Stimulated activated CD8-positive, alpha-beta memory T cell treated with anti-CD3 and anti-CD28 coated beads, Interleukin-7, amount 100 ng/mL, for 4 hours (primary cell): ENCODE data around the gene RSAD2.

Source experiments
- DNase-seq, 2 donors: peaks; one replicate each; pipeline ENCODE4 v3.0.0-alpha.2; 2020; ENCODE audit warnings: low read depth in 2 of 2

Gene RSAD2

DNA sequence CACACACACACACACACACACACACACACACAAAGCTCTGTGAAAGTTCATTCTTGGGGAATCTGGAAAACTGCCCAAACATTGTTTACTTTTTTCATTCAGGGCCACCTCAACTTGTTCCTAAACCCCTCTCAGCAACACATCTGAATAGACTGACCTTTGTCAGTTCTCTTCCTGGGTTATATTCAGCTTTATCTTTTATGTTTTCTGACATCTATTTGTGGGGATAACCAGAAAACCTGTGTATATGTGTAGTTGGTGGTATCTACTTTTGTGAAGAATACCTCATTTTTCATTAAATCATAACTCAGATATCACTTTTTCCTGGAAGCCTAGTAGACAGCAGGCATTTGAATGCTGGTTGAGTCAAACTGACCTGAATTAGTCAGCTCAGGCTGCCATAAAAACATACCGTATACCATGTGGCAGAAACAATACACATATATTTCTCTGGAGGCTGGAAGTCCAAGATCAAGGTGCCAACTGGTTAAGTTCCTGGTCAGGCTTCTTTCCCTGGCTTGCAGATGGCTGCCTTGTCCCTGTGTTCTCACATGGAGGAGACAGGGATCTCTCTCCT lies 28.7 kb downstream of the RSAD2 start:
- DNase-seq, result no peak

DNA sequence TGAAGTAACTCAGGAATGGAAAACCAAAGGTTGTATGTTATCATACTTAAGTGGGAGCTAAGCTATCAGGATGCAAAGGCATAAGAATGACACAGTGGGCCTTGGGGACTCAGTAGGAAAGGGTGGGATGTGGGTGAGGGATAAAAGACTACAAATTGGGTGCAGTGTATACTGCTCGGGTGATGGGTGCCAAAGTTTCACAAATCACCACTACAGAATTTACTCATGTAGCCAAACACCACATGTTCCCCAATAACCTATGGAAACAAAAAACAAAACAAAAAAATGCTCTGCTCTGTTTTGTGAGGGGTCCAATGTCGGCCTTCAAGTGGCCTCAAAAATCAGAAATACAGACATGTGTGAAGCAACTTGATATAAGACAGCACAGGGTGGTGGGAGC lies 30.7 kb downstream of the RSAD2 start:
- no peak for DNase-seq

DNA sequence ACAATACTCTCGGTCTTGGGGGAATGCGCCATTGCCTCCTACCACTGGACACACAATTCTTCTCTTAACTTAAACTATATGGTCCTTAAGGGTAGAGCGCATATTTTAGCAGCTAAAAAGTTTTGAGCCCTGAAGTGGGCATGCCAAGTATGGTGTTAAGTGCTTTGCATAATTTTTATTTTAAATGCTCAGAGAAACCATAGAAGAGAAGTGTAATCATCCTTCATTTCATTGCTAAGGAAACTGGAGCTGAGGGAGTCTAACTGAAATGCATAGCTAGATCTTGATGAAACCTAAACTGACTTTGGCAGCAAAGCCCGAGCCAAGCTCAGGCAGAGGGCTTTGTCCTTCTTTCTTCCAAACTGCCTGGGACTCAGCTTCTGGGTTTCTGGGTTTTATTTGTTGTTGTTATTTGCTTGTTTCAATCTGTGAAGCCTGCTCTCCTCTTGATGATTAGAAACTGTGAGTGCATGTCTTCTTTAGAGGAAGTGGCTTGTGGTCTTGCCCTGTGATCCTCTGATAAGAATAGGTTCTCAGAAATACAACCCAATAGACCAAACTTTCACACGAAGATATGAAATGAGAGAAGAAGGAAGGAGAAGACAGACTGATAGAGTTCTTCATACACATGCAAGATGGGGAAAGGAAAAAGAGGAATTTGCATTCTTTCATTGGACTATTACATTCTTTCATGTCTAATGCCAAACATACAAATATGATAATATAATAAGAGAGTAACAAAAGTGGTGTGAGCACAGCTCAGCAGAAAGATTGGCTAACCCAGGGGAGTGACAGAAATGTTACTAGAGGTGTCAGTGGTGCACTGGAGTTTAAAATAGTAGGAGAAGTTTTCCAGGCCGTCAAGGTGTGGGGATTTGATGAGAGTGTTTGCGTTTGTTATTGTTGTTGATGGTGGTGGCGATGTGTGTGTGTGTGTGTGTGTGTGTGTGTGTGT lies 32.1 kb downstream of the RSAD2 start:
- no peak for DNase-seq

DNA sequence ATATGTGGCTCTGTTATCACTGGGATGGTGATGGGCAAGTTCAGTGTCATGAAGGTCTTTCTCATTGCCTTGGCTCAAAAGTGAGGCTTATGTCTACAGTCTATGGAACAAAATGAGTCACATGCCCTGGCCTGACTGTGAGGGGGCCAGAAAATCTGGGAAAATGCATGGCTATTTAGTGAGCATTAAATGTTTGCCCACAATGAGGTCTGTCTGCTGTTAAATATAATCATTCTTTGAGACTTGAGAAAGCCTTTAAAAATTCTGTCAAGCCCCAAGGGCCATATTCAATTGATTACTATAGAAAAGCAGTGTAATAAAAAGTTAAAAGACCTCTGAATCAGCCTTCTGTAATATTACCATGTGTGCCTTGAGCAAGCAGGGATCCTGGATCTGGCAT lies 34.1 kb downstream of the RSAD2 start:
- DNase-seq, result no peak

DNA sequence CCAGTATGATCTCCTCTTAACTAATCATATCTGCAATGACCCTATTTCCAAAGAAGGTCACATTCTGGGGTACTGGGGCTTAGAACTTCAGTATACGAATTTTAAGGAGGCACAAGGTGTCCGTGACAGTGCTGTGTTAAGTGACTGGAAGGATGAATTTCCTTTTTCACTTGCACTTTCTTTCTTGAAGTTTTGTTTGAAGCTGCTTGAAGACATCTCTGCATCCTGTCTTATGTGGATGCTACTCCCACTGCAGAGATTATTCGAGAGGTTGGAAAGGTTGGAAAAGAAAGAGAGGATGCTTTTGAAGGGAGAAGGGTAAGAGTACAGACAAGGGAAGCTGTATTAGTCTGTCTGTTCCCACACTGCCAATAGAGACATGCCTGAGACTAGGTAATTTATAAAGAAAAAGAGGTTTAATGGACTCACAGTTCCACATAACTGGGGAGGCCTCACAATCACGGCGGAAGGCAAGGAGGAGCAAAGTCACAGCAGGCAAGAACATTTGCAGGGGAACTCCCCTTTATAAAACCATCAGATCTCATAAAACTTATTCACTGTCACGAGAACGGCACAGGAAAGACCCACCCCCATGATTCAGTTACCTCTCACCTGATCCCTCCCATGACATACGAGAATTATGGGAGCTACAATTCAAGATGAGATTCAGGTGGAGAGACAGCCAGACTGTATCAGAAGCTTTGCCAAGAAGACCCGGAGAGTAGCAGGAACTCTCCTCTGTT lies 36.0 kb downstream of the RSAD2 start:
- peak; percentile 30 to 44 for DNase-seq

DNA sequence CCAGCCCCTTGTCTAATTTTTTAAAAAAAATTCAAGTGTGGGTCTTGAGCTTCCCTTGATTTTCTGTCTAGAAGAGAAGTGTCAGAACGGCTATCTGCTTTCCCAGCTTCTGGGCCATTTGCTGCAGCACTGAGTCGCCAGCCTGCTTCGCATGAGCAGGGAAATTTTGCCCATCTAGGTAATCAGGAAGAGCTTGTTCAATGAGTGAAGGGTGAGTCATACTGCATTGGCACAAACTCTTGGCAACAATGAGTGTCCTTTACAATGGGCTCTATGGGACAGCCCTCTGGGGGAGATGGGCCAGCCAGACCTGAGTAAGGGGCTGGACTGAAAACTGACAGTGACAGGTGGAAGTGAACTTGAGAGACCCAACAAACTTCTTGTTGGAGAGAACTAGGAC lies 37.3 kb downstream of the RSAD2 start:
- DNase-seq, result no peak

DNA sequence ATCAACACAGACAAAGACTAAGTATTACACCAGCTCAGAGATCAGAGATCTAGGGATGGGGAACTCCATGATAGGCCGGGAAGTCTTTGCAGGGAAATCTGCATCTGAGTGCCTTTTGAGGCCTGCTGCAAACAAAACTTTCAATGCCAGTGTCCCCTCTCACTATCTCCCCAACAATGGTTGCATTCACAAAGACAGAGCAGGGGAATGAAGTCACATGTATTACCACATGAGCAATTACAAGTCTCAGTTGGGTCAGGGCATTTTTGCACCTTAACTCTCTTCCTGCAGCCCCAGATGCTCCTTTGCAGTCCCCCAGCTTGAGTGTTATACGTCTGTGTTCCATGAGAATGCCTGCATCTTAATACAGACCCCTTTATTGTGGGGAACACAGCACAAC lies 37.8 kb downstream of the RSAD2 start:
- DNase-seq, result no peak

DNA sequence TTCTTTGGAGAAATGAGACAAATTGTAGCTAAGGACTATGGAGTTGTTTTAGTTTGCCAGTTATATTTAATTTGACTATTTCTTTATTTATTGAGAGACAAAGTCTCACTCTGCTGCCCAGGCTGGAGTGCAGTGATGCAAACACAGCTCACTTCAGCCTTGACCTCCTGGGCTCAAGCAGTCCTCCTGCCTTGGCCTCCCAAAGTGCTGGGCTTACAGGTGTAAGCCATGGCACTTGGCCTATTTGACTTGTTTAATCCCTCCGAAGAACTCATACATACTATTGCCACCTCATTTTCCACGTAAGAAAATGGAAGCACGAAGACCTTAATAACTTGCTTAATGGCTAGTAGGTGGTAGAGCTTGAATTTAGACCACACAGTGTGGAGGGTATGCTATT lies 38.6 kb downstream of the RSAD2 start:
- DNase-seq, result no peak

DNA sequence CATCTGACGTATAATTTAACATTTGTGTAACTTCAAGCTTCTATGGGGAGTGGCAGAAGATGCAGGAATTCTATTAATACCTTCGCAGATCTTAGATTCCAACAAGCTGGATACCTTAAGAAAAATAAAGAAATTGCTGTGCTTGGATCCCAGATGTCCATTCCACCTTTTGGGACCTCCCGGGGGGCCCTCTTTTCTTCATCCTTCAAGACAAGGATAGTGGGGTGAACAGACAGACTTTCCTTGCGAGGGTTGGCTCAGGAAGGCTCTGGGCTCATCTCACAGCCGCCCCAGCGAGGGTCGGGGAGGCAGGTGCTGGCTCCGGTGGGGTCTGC lies 39.1 kb downstream of the RSAD2 start:
- no peak for DNase-seq

DNA sequence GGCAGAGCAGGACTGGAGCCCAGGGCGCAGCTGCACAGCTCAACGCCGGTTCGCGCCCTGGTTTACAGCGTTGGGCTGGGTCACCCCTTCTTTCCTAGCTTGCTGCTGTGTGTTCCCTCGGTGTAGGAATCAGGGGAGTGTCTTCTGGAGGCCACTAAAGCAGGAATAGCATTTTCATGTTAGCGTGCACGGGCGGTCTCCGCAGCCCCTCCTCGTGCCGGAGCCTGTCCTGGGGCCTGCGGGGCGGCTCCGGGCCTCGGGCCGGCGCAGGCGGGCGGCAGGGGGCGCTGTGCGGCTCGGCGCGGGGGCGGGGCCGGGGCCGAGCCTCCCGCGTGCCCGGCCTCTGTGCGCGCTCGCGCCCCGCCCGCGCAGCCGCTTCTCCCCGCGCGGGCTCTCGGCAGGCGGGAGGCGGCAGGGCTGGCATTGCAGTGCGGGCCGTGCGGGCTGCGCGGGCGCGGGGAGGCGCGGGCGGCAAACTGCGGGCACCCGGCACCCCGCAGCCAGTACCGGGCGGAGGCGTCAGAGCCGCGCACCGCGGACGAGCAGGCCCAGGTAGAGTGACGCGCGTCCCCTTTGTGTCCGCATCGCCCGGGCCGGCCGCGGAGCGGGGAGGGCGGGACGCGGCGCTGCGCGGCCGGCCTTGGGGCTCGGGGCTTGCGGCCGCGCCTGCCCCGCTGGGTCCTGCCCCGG lies 39.6 kb downstream of the RSAD2 start, which contains the start of gene RNF144A:
TSS of gene RNF144A (plus strand) at position 342 of the 690 bp plus-strand sequence. CDS start 79,515 bp downstream, outside the sequence.
- DNase-seq, result peak; percentile 20 to 70

DNA sequence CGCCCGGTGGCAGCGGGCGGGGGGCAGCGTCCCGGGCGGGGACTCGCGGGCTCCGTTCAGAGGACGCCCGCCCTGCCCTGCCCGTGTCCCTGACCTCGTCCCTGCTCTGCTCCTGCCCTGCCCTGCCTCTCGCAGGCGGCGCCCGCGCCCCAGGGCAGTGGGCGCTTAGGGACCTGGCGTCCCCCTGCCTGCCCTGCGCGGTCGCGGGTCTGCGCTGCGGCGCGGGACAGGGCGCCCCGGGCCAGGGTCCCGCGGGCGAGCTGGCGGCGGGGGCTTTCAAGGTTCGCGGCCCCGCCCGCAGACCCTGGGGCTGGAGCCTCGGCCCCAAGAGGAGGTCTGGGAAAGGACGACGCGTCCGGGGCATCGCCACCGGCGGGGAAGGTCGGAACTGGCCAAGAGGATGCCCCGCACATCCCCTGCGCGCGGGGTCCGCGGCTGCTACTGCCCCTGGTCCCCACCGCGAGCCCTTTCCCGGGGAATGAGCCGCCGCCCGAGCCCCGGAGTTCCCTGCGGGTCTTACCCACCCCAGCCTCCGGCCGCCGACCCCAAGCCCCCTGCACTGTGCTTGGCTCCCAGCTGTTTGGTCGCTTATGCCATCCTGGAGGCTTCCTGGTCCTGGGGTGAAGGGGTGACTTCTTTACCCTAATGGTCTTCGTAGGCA lies 40.3 kb downstream of the RSAD2 start:
- DNase-seq, result no peak

DNA sequence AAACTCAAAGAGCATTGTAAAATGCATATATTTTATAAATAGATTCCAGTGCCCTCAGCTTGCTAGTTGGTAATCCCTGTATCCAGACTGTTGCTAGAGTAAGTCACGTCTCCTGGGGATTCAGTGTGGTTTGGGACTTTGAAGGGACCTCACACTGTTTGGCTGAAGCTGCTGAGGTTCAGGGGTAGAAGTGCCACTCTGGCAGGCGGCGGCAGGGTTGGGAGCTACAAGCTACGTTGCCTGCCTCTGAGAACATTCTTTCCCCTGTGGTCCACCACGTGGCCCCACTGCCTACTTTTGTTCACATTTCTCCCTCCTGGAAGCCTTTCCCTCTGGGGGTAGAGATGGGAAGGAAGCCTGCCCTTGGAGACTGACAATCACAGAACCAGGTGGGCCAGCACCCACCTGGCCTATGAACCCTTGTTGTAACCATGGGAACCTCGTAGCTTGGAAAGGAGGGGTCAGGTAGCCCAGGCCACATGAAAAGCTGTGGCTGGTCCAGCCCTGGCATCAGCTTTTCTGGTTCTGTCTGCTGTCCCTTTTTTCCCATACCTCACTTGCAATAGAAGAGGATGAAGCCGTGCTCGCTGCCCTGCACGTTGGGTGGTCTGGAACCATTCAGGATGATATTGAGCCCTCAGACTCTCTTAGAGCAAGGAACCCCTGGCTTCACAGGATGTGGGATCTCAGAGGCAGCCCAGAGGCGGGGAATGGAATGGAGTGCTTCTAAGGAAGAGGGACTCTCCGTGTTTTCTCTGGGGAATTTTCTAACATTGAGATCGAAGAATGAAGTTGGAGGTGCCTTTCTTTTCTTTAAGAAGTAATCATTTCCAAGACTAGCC lies 42.5 kb downstream of the RSAD2 start:
- no peak for DNase-seq

DNA sequence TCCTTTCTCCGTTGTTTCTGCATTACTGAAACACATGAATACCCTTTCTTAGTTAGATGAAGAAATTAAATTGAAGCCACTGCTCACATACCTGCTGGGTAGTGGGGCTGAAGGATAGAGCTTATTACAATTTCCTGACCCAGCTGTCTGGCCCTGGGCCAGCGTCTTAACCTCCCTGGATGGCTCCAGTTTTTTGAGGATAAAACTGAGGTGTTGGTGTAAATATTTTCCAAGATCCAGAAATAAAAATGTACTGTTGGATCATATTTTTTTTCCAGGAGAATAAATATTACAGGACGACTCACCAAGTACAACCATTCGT lies 43.1 kb downstream of the RSAD2 start:
- no peak for DNase-seq

DNA sequence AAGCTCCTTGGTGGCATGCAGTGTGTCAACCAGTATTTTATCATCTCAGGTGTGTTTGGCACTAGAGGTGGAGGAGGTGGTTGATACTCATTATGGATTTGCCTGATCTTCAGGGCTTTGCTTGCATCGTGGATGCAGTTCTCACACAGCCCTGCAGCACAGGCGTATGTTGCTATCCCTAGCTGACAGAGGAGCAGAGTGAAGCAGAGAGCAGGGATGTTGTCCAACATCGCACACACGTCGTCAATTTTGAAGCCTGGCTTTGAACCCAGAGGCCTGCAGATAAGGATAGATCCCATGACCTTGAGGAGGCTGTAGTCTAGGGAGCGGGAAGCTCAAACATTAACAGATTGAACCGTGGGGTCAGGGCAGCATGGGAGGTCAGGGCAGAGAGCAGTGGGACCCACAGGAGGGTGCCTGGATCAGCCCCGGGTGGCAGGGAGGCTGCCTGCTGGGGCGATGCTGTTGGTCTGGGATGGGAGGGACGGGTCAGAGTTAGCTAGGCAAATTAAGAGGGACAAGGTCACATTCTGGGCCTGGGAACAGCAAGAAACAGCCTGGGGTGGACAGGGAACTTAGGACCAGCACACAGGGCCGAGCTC lies 43.8 kb downstream of the RSAD2 start:
- no peak for DNase-seq

DNA sequence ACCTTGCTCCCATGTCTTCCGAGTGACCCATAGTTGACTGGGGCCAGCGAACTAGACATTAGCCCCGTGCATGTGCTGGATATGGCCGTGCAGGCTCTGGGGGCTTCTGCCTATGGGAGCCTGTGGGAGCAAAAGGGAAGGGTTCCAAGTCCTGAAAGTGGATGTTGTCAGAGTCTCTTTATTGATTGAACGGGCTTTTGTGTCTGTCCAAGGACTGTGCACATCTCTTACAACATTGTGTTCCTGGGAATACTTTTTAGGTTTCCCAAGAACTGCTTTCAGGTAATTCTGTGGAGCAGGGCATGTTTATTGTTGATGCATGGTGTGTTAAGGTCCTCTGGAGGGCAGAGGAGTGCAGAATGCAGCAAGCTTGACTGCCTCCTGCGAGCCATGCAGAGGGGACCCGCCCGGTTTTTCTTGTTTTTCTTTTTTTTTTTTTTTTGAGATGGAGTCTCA lies 44.7 kb downstream of the RSAD2 start:
- DNase-seq, result no peak

DNA sequence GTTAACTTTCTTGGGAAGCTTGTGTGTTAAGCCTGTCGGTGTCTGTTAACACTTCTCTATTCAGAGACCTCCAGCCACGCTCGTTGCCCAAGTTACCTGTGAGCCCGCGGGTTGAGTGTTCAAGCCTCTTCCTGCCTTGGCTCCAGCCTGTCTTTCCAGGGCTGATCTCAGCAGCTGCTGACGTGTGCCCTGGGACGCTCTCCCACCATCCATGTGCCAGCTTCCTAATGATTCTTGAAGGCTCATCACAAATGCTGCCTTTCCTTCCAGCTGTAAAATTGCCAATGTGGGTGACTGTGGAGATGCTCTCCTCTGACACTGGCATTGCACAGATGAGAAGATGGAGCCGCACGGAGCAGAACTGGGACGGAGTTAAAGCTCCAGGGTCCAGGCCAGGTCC lies 45.7 kb downstream of the RSAD2 start:
- DNase-seq, result no peak

DNA sequence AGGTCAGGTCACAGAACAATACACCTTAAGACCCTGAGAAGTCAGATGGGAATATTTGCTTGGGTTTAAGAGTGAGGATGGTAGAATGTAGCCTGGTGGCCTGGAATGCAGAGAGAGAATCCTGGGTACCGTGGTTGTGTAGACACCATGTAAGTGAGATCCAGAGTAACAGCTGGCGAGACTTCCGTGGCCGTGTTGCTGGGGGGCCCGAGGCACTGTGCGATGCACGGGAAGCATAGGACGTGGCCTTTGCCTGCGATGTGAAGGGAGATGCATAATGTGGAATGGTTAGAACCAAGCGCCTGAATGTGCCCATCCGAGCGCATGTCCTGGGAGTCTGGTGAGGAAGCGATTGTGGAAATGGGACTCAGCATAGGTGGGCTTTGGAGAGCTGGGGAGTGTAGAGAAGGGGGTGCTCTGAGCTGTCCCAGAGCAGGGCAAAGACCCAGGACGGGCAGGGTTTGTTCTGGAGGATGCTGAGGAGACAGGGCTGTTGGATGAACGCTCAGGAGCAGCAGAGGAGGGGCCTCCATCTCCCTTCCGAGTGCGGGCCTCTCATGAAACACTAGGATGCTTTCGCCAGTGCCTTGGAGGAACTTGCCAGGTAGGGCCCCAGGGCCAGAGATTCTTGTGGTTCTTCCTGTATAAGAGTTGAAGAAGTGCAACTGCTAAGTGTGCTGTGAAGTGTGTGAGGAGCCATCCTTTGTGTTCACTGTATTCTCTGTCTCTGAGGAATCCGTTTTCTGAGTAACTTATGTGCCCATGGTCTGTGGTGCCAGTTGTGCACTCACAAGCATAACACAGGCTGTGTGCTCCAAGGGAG lies 46.7 kb downstream of the RSAD2 start:
- no peak for DNase-seq

DNA sequence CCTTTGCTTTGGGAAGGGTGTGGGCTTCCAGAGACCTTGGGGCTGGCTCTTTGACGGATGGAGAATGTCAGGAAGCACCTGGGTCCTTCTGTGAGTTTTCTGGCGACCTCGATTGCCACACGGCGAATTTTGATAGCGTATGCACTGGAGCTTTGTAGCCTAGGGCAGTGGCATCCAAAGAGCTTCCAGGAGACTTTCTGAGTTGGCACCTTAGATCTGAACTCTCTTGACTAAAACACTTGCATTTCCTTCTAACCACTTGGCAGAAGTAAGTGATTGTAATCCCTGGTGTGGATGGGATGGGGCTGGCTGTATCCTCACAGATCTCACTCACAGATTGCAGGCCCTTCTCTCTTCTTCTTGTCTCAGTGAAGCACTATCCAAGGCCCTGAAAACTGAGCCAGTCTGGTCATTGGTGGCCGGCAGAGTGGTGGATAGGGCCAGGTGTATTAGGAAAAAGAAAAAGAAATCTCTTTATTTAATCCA lies 47.4 kb downstream of the RSAD2 start:
- DNase-seq, result no peak

DNA sequence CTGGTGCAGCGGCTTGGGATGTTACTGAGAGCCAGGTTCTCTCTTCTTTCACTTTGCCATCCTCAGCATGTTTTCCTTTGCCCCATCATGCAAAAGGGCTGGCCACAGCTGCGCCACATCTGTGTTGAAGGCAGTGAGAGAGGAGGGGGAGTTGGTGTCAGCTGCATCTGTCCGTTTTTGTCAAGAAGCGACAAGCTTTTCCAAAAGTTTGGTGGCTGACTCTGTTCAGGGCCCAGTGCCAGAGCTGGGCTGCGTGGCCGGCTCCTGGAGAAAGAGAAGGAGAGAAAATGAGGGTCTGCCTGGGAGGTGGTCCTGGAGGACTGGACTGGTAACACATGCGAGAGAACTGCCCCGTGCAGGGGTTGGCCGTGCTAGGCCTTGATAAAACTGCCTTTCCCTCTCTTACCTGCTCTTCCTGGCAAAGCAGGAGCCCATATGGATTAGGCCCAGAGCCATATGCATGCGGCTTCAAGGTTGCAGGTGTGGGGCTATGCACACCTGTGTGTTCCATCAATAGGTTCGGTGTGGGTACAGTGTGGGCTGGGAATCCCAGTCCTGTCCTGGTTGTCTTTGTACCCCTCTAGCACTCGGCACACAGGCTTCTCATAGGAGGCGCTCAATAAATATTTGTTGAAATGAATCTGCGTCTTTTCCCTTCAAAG lies 48.6 kb downstream of the RSAD2 start:
- DNase-seq, result no peak
